Measurements from ENCODE around the gene LXN. TPM values are rescaled to one million over a fixed set of nuclear protein-coding genes. Genes with fewer than 3 reads are reported as not detected.
A peak's percentile ranks its signal among the peaks of the same experiment; 100 is the strongest.

LXN gene
- total and polyA plus RNA-seq, 8 donors, result 31.4 to 223 (median 174) TPM

DNA sequence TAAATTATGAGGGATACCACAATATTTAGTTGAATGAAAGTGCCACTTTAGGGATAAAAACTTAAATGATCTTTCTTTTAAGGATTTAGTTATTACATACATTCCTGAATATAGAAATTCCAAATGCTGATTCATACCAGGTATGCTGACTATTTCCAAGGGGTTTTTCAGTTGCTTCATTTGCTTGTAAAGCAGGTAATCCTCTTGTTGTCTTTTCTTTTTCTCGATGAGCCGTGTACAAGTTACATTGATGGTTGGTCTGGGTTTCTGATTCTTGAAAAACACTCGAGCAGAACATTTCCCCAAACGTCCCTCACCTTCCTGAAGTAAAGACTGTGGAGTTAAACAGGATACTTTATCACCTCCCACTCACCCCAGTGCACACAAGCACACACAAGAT is 38.2 kb upstream of the LXN start:
- H3K4me1 ChIP-seq, result peaks cover 0 to 42% of the 10 kb centered on the region in 2 donors
- TF ChIP-seq, protein P1, sequence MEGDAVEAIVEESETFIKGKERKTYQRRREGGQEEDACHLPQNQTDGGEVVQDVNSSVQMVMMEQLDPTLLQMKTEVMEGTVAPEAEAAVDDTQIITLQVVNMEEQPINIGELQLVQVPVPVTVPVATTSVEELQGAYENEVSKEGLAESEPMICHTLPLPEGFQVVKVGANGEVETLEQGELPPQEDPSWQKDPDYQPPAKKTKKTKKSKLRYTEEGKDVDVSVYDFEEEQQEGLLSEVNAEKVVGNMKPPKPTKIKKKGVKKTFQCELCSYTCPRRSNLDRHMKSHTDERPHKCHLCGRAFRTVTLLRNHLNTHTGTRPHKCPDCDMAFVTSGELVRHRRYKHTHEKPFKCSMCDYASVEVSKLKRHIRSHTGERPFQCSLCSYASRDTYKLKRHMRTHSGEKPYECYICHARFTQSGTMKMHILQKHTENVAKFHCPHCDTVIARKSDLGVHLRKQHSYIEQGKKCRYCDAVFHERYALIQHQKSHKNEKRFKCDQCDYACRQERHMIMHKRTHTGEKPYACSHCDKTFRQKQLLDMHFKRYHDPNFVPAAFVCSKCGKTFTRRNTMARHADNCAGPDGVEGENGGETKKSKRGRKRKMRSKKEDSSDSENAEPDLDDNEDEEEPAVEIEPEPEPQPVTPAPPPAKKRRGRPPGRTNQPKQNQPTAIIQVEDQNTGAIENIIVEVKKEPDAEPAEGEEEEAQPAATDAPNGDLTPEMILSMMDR (IDR thresholded peaks at IDR 0.05), result no peak
- DNase-seq (no peak), ATAC-seq (no peak)
- no peaks in the 10 kb centered on the region for H3K27me3 ChIP-seq
- H3K36me3 ChIP-seq, result peaks cover 0 to 21% of the 10 kb centered on the region in 2 donors
- H3K4me3 ChIP-seq, result no peak overlapping the region
- intact Hi-C loops (cut with DNase I), result loop anchor here in 1 of 2 donors (10.0 kb wide), 1 partner anchor 46 kb away; no protein-coding TSS in a partner anchor
- peak overlapping the region in 1 of 2 donors; percentile 65 for H3K27ac ChIP-seq
- no peaks in the 10 kb centered on the region for H3K9me3 ChIP-seq

DNA sequence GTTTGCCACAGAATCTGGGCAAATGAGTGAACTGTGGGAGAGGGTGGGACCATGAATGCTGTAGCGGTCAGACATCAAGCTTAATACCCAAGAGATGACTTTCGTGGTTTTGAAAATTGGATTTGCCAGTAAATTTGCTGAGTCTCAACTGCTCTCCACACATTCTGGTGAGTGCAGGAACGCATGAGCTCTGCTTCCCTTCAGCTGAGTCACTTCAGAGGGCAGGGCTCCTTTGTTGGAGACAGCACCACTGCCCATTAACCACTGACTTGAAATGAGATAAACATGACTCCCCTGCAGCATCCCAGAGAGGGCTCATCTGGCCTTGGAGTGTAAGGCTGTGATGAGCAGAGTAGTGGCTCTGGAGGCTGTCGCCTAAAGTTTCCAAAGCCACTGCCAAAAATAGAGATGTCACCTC is 37.2 kb upstream of the LXN start:
- intact Hi-C loops (cut with DNase I), result loop anchor here in 1 of 2 donors (10.0 kb wide), 1 partner anchor 45 kb away; no protein-coding TSS in a partner anchor
- Histone ChIP-seq H3K4me3 (no peak overlapping the region), H3K27me3 (no peaks in the 10 kb centered on the region), H3K9me3 (no peaks in the 10 kb centered on the region), H3K4me1 (peaks cover 0 to 42% of the 10 kb centered on the region in 2 donors), H3K36me3 (peaks cover 0 to 21% of the 10 kb centered on the region in 2 donors), H3K27ac (peak overlapping the region in 1 of 2 donors; percentile 60)
- TF ChIP-seq, protein P1 (IDR thresholded peaks at IDR 0.05), result no peak
- DNase-seq, result peak in 1 of 4 donors; percentile 54
- ATAC-seq, result peak; percentile 78

DNA sequence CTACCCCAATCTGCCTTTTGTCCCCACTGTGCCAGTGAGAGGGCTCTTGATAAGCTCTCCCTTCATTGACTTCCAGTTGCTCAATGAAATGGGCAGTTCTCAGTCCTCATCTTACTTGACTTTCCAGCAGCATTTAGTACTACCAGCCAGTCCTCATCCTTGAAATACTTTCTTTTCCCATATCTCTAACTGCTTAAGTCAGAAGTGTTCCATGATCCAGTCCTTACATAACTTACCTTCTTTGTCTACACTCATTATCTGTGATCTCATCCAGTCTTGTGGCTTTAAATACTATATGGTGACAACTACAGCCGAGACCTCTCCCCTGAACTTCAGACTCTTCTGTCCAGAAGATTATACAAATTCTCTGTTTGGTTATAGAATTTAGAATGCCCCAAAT is 31.1 kb upstream of the LXN start:
- no peak for DNase-seq
- peaks cover 0 to 16% of the 10 kb centered on the region in 2 donors for H3K36me3 ChIP-seq
- H3K4me1 ChIP-seq, result peaks cover 4 to 13% of the 10 kb centered on the region in 2 donors
- H3K4me3 ChIP-seq, result no peak overlapping the region
- intact Hi-C loops (cut with DNase I), result no loop called here
- H3K27me3 ChIP-seq, result no peaks in the 10 kb centered on the region
- peak overlapping the region in 1 of 2 donors; percentile 20 for H3K27ac ChIP-seq
- TF ChIP-seq, protein P1 (IDR thresholded peaks at IDR 0.05), result no peak
- H3K9me3 ChIP-seq, result no peaks in the 10 kb centered on the region
- ATAC-seq, result no peak

DNA sequence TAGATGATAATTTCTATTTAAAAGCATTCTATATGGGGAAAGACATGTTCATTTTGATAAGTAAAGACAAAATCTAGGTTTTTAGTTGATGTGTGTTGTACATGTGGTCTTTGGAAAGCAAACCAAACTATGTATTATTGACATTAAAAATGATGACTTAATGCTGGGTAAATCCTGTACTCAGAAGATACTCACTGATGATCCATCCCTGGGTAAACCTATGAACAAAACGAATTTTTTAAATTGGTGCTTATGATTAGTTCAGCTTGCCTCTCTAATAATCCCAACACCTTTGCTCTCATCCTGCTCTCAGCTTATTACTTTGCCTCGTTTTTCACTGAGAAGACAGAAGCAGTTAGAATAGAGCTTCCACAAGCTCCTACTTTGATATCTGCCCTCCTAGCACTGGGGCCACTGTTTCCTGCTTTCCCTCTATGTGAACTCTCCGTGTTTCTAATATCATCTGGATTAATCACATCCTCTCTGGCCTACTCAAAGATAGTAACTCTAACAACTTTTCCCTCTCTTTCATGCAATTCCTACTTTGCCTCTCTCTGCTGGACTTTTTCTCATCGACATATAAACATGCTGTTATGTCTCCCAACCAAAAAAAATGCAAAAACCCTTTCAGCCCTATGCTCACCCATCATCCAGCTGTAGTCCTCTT is 30.5 kb upstream of the LXN start:
- H3K27ac ChIP-seq, result peak overlapping the region in 1 of 2 donors; percentile 20
- TF ChIP-seq, protein P1 (IDR thresholded peaks at IDR 0.05), result no peak

DNA sequence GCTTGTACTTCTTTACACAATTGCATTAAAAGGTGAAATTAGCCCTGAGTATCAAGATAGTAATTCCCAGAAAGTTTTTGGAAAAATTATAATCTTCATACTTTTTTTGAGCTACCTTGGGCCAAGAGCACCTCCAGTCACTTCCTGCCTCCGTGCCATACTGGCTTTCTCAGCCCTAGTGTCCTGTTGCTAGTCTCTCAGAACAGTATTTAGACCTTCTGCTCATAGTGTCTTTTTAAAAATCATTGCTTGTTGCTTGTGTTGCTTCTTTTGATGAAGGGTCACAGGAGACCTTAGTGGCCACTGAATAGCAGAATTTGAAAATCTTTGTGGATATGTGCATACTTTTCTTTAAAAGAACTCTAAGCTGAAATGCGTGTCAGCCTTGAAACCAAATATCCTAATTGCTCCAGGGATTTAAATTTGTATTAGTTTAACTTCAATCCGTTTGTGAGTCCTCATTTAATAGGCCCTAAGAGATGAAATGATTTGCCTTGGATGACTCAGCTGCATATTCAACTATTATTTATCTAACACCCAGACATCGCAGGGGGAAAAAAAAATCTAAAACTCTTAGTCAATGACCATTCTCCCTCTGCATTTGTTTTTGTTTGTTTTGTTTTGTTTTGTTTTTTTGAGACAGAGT is 29.1 kb upstream of the LXN start:
- DNase-seq (no peak), ATAC-seq (no peak)
- Histone ChIP-seq H3K9me3 (no peaks in the 10 kb centered on the region), H3K4me1 (peaks cover 4 to 13% of the 10 kb centered on the region in 2 donors), H3K27ac (no peak overlapping the region), H3K36me3 (peaks cover 0 to 12% of the 10 kb centered on the region in 2 donors), H3K4me3 (no peak overlapping the region), H3K27me3 (no peaks in the 10 kb centered on the region)
- TF ChIP-seq, protein P1 (IDR thresholded peaks at IDR 0.05), result no peak
- intact Hi-C loops (cut with DNase I), result no loop called here

More for the DNA sequence above, 30.5 kb upstream of the LXN start:
- H3K27me3 ChIP-seq, result no peaks in the 10 kb centered on the region
- no peak overlapping the region for H3K4me3 ChIP-seq
- no peaks in the 10 kb centered on the region for H3K9me3 ChIP-seq
- intact Hi-C loops (cut with DNase I), result no loop called here
- H3K4me1 ChIP-seq, result peaks cover 4 to 13% of the 10 kb centered on the region in 2 donors
- ATAC-seq (no peak), DNase-seq (no peak)
- peaks cover 0 to 12% of the 10 kb centered on the region in 2 donors for H3K36me3 ChIP-seq
